ENCODE measurements around the gene SSBP3. TPM values are rescaled to one million over a fixed set of nuclear protein-coding genes. Genes with fewer than 3 reads are reported as not detected.

SSBP3 gene
- total and polyA plus RNA-seq, 2 of the 13 experiments (the other 11 are each of a cell fraction or from before 2014, with no cell fraction given): 8.5 to 17.6 TPM

- in situ Hi-C loops (cut with HindIII; ENCODE audit: extremely low pct_ligation_motif_present, low pct_unique_long_range_greater_than_20kb) (no loop called here), intact Hi-C loops (cut with micrococcal nuclease; ENCODE audit: unreplicated experiment) (no loop called here)
- CTCF ChIA-PET (ENCODE audit: low intra/inter-chr PET ratio, low total read pairs): no interaction called here
- Histone ChIP-seq H3K79me2 (ENCODE audit: insufficient read depth, low read length) (peaks cover 10% of the 10 kb centered on the region), H3K36me3 (replicated peaks in 1 of 2; ENCODE audit: control insufficient read depth in 1 of 2, insufficient read depth in 2 of 2, low read length in 2 of 2) (no peaks in the 10 kb centered on the region; a peak in 1 of 5 replicates), H3K9me3 (ENCODE audit: low read length) (no peaks in the 10 kb centered on the region), H3K4me2 (ENCODE audit: low read depth, low read length) (no peak overlapping the region), H2AFZ (ENCODE audit: low read length) (no peak overlapping the region), H3K4me1 (ENCODE audit: insufficient read depth, low read length) (peaks cover 9% of the 10 kb centered on the region), H3K9ac (ENCODE audit: insufficient read depth, low read depth, low read length) (no peak overlapping the region), H3K4me3 (replicated peaks in 1 of 3; ENCODE audit: insufficient read depth in 1 of 3, low read depth in 2 of 3, low read length in 3 of 3) (no peak overlapping the region), H3K27me3 (ENCODE audit: control insufficient read depth in 1 of 2, insufficient read depth in 2 of 2, low read length in 2 of 2) (no peaks in the 10 kb centered on the region), H3K27ac (ENCODE audit: extremely low read length, insufficient read depth, low read length) (no peak overlapping the region), H4K20me1 (ENCODE audit: insufficient read depth, low read length) (no peaks in the 10 kb centered on the region)
- FAIRE-seq: no peak
- 97% methylated on average over 21 of the region's 22 CpGs for WGBS (ENCODE audit: low lambda C conversion rate)
- no peak for DNase-seq (ENCODE audit: low spot score)
- BruUV-seq (replicated peaks): no TSS peak
- ATAC-seq: no peak
- POLR2A ChIA-PET: no interaction called here
- TF ChIP-seq ZNF772 (CRISPR knock-in tag; IDR thresholded peaks at IDR 0.05) (no peak), RBM22 (optimal IDR thresholded peaks at IDR 0.05; ENCODE audit: low read length) (no peak), JDP2 (CRISPR knock-in tag; IDR thresholded peaks at IDR 0.05; ENCODE audit: borderline replicate concordance) (no peak), HMGXB4 (CRISPR knock-in tag; IDR thresholded peaks at IDR 0.05; ENCODE audit: borderline replicate concordance in 1 of 2, low read depth in 1 of 2) (no peak), THRA (CRISPR knock-in tag; IDR thresholded peaks at IDR 0.05; ENCODE audit: borderline replicate concordance) (no peak), ZNF496 (CRISPR knock-in tag; IDR thresholded peaks at IDR 0.05; ENCODE audit: insufficient replicate concordance) (no peak), CHD4 (IDR thresholded peaks at IDR 0.05; ENCODE audit: borderline replicate concordance, low read length) (no peak), TARDBP (CRISPR knock-in tag; IDR thresholded peaks at IDR 0.05) (no peak), ZNF24 (IDR thresholded peaks at IDR 0.05) (no peak), PRPF4 (IDR thresholded peaks at IDR 0.05; ENCODE audit: low read depth, low read length, poor library complexity, severe bottlenecking) (no peak), BATF2 (CRISPR knock-in tag; IDR thresholded peaks at IDR 0.05) (no peak), ZKSCAN8 (CRISPR knock-in tag; IDR thresholded peaks at IDR 0.05; ENCODE audit: borderline replicate concordance) (no peak), BORCS8-MEF2B (CRISPR knock-in tag; IDR thresholded peaks at IDR 0.05) (no peak), CENPX (CRISPR knock-in tag; IDR thresholded peaks at IDR 0.05) (no peak), SATB2 (CRISPR knock-in tag; IDR thresholded peaks at IDR 0.05) (no peak)
- TF ChIP-seq, protein P1, sequence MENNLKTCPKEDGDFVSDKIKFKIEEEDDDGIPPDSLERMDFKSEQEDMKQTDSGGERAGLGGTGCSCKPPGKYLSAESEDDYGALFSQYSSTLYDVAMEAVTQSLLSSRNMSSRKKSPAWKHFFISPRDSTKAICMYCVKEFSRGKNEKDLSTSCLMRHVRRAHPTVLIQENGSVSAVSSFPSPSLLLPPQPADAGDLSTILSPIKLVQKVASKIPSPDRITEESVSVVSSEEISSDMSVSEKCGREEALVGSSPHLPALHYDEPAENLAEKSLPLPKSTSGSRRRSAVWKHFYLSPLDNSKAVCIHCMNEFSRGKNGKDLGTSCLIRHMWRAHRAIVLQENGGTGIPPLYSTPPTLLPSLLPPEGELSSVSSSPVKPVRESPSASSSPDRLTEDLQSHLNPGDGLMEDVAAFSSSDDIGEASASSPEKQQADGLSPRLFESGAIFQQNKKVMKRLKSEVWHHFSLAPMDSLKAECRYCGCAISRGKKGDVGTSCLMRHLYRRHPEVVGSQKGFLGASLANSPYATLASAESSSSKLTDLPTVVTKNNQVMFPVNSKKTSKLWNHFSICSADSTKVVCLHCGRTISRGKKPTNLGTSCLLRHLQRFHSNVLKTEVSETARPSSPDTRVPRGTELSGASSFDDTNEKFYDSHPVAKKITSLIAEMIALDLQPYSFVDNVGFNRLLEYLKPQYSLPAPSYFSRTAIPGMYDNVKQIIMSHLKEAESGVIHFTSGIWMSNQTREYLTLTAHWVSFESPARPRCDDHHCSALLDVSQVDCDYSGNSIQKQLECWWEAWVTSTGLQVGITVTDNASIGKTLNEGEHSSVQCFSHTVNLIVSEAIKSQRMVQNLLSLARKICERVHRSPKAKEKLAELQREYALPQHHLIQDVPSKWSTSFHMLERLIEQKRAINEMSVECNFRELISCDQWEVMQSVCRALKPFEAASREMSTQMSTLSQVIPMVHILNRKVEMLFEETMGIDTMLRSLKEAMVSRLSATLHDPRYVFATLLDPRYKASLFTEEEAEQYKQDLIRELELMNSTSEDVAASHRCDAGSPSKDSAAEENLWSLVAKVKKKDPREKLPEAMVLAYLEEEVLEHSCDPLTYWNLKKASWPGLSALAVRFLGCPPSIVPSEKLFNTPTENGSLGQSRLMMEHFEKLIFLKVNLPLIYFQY (CRISPR knock-in tag; IDR thresholded peaks at IDR 0.05; ENCODE audit: borderline replicate concordance): no peak
Observed at GRCh38 chr1:54302951-54303843, 103.0 kb downstream of the SSBP3 start.
